Lung (tissue), 12 donors: Measurements from ENCODE around the gene SEPTIN1. TPM values are rescaled to one million over a fixed set of nuclear protein-coding genes. Genes with fewer than 3 reads are reported as not detected.

Experiments
- ATAC-seq: fragments of 200-7000 bp; cut with Tn5 transposase; one replicate; pipeline ENCODE4 v1.9.1; 2020; ENCODE audit warnings: moderate number of reproducible peaks; ENCODE audit not compliant: insufficient read depth, low FRiP score
- DNase-seq, 3 donors: peaks; one replicate each; pipeline ENCODE4 v3.0.0-alpha.2; 2013 to 2017
- H3K27ac ChIP-seq, 2 donors: one replicate each; pipeline ENCODE4 v1.5.1; 2013; ENCODE audit warnings: mild to moderate bottlenecking in 2 of 2, moderate library complexity in 2 of 2, control low read depth in 1 of 2, inconsistent platforms in 1 of 2, low read depth in 1 of 2, low read length in 1 of 2
- H3K27me3 ChIP-seq, 3 donors: one replicate each; pipeline ENCODE4 v1.5.1; 2013; ENCODE audit warnings: low read length in 2 of 3; ENCODE audit not compliant: control insufficient read depth in 3 of 3, insufficient read depth in 3 of 3
- H3K36me3 ChIP-seq, 4 donors: one replicate each; pipeline ENCODE4 v1.5.1; 2013; ENCODE audit warnings: low read length in 4 of 4, mild to moderate bottlenecking in 1 of 4, moderate library complexity in 1 of 4; ENCODE audit not compliant: control insufficient read depth in 4 of 4, insufficient read depth in 4 of 4
- H3K4me1 ChIP-seq, 5 donors: one replicate each; pipeline ENCODE4 v1.5.1; 2013; ENCODE audit warnings: low read length in 5 of 5, mild to moderate bottlenecking in 2 of 5, moderate library complexity in 1 of 5; ENCODE audit not compliant: control insufficient read depth in 5 of 5, insufficient read depth in 5 of 5
- H3K4me3 ChIP-seq: one replicate; pipeline ENCODE4 v1.5.1; 2013; ENCODE audit warnings: mild to moderate bottlenecking, control low read depth, moderate library complexity
- H3K9ac ChIP-seq, 2 donors: one replicate each; pipeline ENCODE4 v1.5.1; 2013; ENCODE audit warnings: low read length in 2 of 2, control low read depth in 1 of 2; ENCODE audit not compliant: insufficient read depth in 1 of 2
- H3K9me3 ChIP-seq, 4 donors: one replicate each; pipeline ENCODE4 v1.5.1; 2013; ENCODE audit warnings: low read length in 3 of 4, mild to moderate bottlenecking in 1 of 4, moderate library complexity in 1 of 4; ENCODE audit not compliant: control insufficient read depth in 4 of 4, insufficient read depth in 3 of 4
- WGBS, 2 donors: extraction: QIAGEN DNeasy Blood & Tissue Kit; methylation state at CpG; one replicate each; pipeline ENCODE4 v1.1.7; 2013; 5-methylcytosine and 5-hydroxymethylcytosine counted together
- polyA plus RNA-seq, 2 donors: library from polyadenylated mRNA; stranded (reverse); fragments of 200-250 nt; gene quantifications; one replicate each; pipeline ENCODE4 v1.2.1, GENCODE V29; 2013
- total RNA-seq, 2 donors: library from RNA; depleted of rRNA in 1 of 2; stranded (reverse); fragments of >200 nt in 1 of 2; gene quantifications; one replicate each; pipeline ENCODE4 v1.2.1, GENCODE V29; 2014 to 2021
- TF ChIP-seq, protein P1 (sequence below): IDR thresholded peaks from 2 replicates; pipeline ENCODE4 v1.5.1; 2012; ENCODE audit warnings: mild to moderate bottlenecking; ENCODE audit errors: control extremely low read depth, extremely low read depth
- donor health status: control.
- donor health status: control.
- donor health status: Bipolar disorder and iron deficiency.
- donor health status: healthy.
- donor health status: DM: yes; HTN: yes; CAD: no.

Gene SEPTIN1
- total and polyA plus RNA-seq, 4 donors, result 3.3 to 7.3 (median 5.2) TPM

DNA sequence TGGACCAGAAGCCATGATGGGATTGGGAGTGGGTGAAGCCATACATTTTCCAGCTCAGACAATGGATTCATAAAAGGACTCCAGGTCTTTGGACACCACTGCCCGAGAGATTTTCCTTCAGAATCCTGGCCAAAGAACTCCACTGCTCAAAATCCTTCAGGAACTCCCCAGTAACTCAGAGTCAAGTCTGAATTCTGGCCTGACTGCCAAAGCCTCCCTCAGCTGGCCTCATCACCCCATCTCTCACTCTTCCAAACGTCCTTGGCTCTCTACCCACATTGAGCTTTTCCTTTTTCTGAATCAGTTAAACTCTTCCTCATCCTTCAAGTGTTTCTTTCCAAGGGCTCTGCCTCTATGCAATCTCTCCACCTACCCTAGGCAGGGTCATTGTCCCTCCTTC, 1.2 kb upstream of the SEPTIN1 start:
- Histone ChIP-seq H3K9ac (no peak overlapping the region), H3K27ac (no peak overlapping the region), H3K4me1 (peaks cover 0 to 12% (median 3%) of the 10 kb centered on the region in 5 donors), H3K4me3 (no peak overlapping the region), H3K36me3 (no peaks in the 10 kb centered on the region), H3K27me3 (no peaks in the 10 kb centered on the region), H3K9me3 (no peaks in the 10 kb centered on the region)
- ATAC-seq (no peak), DNase-seq (peak in 2 of 3 donors; percentile 53 to 76)
- TF ChIP-seq, protein P1, sequence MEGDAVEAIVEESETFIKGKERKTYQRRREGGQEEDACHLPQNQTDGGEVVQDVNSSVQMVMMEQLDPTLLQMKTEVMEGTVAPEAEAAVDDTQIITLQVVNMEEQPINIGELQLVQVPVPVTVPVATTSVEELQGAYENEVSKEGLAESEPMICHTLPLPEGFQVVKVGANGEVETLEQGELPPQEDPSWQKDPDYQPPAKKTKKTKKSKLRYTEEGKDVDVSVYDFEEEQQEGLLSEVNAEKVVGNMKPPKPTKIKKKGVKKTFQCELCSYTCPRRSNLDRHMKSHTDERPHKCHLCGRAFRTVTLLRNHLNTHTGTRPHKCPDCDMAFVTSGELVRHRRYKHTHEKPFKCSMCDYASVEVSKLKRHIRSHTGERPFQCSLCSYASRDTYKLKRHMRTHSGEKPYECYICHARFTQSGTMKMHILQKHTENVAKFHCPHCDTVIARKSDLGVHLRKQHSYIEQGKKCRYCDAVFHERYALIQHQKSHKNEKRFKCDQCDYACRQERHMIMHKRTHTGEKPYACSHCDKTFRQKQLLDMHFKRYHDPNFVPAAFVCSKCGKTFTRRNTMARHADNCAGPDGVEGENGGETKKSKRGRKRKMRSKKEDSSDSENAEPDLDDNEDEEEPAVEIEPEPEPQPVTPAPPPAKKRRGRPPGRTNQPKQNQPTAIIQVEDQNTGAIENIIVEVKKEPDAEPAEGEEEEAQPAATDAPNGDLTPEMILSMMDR, result no peak
- WGBS, 2 donors, result 52 to 54% methylated on average over 2 of the region's 2 CpGs

DNA sequence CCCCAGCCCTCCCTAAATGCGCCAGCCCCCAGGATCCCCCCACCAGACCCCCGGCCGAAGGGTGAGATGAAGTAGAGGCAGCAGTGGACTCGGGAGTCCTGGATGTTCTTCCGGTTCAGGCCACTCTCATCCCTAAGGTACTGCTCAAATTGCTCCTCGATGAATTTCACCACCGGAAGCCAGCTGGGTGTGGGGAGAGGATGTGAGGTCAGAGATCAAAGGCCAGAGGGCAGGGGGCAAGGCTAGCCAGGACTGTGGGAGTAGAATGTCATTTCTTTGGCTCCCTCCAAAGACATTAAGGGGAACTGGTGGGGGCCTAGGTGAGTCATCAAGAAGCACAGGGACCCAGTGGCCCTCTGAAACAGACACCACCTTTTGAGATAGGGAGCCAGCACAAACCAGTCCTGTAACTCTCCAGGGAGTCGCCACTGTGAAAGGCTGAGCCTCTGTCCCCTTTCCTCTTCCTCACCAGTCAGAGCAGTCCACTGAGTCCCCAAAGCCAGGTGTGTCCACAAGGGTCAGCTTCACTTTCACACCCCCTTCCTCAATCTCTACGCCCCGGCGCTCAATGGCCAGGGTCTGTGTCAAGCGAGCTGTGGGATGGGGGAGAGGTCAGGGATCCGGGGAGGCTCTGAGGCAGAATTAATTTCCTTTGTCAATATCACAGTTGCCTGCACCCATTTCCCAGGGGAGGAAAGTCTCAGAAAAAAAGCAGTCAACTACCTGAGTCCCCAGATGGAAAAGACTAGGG, 895 bp downstream of the SEPTIN1 start:
- WGBS, 2 donors, result 74 to 88% methylated on average over 13 of the region's 13 CpGs
- no peak overlapping the region for H3K4me3 ChIP-seq
- TF ChIP-seq, protein P1, result no peak
- H3K4me1 ChIP-seq, result peaks cover 0 to 12% (median 5%) of the 10 kb centered on the region in 5 donors
- H3K9me3 ChIP-seq, result no peaks in the 10 kb centered on the region
- DNase-seq, result no peak
- no peaks in the 10 kb centered on the region for H3K36me3 ChIP-seq
- ATAC-seq, result no peak
- H3K27me3 ChIP-seq, result no peaks in the 10 kb centered on the region
- H3K9ac ChIP-seq, result no peak overlapping the region
- H3K27ac ChIP-seq, result peak overlapping the region in 1 of 2 donors; percentile 21

DNA sequence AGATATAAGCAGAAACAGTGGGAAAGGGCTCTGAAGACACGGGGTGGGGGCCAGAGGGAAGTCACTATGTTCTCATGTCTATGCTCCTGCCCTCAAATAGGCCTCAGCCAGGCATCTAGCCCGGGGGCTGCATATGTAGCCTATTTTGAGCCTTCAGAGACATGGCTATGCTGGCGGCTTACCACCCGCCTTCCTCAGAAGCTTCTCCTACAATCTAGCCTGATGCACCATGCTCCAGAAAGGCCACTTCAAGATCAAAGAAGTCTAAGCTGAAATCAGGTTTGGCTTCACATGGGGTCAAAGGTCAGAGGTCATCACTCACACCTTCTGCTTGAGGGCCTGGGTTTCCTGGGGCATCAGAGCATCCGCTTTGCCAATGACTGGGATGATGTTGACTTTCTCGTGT, 1.6 kb downstream of the SEPTIN1 start:
- H3K27me3 ChIP-seq, result no peaks in the 10 kb centered on the region
- peaks cover 0 to 12% (median 5%) of the 10 kb centered on the region in 5 donors for H3K4me1 ChIP-seq
- H3K4me3 ChIP-seq, result no peak overlapping the region
- DNase-seq (no peak), ATAC-seq (no peak)
- no peak overlapping the region for H3K9ac ChIP-seq
- TF ChIP-seq, protein P1, result no peak
- 81 to 86% methylated on average over 6 of the region's 6 CpGs for WGBS, 2 donors
- no peaks in the 10 kb centered on the region for H3K9me3 ChIP-seq
- no peaks in the 10 kb centered on the region for H3K36me3 ChIP-seq
- no peak overlapping the region for H3K27ac ChIP-seq
